Activated CD8-positive, alpha-beta memory T cell treated with anti-CD3 and anti-CD28 coated beads for 36 hours (primary cell): Measurements from ENCODE around the gene KLHL41. TPM values are rescaled to one million over a fixed set of nuclear protein-coding genes. Genes with fewer than 3 reads are reported as not detected.
"Not testable (repeated sequence)": the region's sequence is repeated elsewhere in the genome, so short reads cannot be mapped to it uniquely, and the experiment has no call there.

Experiments
- CTCF ChIA-PET: fragments of 350-600 bp; sonication (Branson Sonifier 250); formaldehyde crosslinking; loops from one replicate; lab custom pipeline; 2021; ENCODE audit warnings: antibody characterized with exemption; lab: Charles Lee
- POLR2A ChIA-PET: fragments of 350-600 bp; sonication (Branson Sonifier 250); formaldehyde crosslinking; loops from one replicate; lab custom pipeline; 2021; ENCODE audit warnings: antibody characterized with exemption; lab: Charles Lee
- total RNA-seq, 2 experiments: library from RNA; stranded (reverse); gene quantifications; one replicate each; pipeline ENCODE4 v1.2.3, GENCODE V29; 2021

Gene KLHL41
- total RNA-seq, 2 experiments from 2014 or later: 0.15 to 0.25 TPM

DNA sequence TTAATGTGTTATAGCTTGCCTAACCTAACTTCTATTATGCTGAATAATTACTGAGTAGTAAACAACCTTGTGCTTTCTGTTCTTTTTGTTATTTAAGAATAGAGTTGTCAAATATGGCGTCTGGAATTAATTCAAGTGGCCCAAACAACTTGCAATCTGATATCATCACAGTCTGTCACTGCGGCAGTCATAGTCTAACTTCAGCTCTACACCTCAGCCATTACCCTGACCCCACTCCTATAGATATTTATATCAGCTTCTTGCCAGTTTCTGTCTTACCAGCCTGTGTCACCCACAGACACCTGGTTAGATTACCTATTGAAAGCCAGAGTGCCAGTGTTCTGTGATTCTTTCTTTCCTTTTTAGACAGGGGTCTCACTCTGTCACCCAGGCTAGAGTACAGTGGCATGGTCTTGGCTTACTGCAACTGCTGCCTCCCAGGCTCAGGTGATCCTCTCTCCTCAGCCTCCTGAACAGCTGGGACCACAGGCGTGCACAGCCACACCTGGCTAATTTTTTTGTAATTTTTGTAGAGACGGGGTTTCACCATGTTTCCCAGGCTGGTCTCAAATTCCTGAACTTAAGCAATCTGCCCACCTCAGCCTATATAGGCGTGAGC is 14.1 kb upstream of the KLHL41 start:
- POLR2A ChIA-PET: no interaction called here
- CTCF ChIA-PET: no interaction called here

DNA sequence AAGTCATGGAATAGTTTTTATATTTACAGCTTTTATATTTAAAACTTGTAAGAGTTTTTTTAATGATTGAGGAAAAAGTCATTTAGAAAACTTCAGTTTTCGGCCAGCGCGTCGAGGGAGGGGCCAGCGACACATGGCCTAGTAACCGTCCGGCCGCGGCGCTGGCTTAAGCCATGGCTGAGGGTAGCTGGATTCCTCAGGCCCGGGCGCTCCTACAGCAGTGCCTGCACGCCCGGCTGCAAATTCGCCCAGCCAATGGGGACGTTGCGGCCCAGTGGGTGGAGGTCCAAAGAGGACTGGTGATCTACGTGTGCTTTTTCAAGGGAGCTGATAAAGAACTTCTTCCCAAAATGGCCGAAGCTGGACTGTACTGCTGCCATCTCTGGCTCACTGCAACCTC is 4.9 kb upstream of the KLHL41 start:
- ChIA-PET CTCF (no interaction called here), POLR2A (no interaction called here)

DNA sequence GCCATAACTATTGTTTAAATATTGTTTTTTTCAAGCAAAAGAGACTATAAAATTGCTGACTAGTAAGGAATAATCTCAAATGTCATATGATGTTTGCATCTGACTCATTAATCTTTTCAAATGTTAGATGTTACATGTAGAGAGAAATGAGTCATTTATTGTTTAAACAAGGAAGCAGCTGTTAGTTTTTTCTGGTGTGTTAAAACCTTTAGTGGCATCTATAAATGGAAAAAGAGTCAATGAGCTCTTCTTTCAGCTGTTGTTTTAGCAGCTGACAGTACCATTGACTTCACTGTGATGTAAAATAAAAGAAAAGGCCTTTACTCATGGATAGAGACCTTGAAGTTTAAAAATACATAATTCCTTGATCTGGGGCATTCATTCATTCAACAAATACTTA is 1.8 kb upstream of the KLHL41 start:
- ChIA-PET CTCF (no interaction called here), POLR2A (no interaction called here)

DNA sequence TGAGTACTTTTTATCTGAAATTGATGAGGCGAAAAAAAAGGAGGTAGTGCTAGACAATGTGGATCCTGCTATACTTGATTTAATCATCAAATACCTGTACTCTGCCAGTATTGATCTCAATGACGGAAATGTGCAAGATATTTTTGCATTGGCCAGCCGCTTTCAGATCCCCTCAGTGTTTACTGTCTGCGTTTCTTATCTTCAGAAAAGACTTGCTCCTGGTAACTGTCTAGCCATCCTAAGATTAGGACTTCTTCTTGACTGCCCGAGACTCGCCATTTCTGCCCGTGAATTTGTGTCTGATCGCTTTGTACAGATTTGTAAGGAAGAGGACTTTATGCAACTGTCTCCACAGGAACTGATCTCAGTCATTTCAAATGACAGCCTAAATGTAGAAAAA is 453 bp downstream of the KLHL41 start:
- POLR2A ChIA-PET: no interaction called here
- CTCF ChIA-PET: no interaction called here

DNA sequence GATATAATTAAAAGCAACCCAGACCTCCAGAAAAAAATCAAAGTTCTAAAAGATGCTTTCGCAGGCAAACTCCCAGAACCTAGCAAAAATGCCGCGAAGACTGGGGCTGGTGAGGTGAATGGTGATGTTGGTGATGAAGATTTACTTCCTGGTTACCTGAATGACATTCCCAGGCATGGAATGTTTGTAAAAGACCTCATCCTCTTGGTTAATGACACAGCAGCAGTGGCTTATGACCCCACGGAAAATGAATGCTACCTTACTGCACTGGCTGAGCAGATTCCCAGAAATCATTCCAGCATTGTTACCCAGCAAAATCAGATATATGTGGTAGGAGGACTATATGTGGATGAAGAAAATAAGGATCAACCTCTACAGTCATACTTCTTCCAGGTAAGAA is 994 bp downstream of the KLHL41 start:
- ChIA-PET CTCF (no interaction called here), POLR2A (no interaction called here)

DNA sequence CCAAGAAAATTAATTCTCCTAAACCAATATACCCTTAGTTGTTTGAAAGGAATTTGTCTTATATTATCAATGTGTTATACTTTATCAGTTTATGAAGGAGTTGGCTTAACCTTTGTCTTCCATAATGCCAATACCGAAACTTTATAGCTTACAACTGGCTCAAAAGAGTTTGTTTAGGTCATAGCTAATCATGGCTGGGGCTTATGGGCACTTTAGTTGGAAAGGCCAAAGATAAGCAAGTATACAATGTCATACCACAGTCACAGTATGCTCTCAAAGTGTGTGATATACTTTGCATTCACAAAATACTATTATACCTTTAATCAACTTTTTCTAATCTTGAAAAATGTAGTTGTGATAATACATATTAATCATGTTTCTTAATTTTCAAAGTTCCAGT is 2.3 kb downstream of the KLHL41 start:
- ChIA-PET POLR2A (no interaction called here), CTCF (interaction anchor here (1.6 kb wide), 1 partner anchor 16 kb away, joined by 3 read pairs; no protein-coding TSS in a partner anchor)

DNA sequence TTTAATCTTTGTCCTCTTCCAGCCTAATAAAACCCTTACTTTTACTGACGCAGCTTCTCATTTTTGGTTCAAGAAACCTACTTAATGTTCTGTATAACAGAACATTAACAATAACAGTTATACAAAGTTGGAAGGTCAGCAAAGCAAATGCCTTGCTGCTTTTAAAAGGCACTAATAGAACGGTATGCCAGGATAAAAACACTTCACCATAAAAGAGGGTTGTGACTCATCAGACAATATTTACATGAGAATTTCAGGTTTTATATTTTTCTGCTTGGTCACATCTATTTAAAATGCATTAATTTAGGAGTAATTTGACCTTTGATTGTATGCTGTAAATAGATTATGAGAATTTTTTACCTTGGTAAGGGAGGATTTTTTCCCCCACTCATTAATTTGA is 3.0 kb downstream of the KLHL41 start:
- CTCF ChIA-PET: interaction anchor here (1.6 kb wide), 1 partner anchor 16 kb away, joined by 3 read pairs; no protein-coding TSS in a partner anchor
- POLR2A ChIA-PET: no interaction called here

DNA sequence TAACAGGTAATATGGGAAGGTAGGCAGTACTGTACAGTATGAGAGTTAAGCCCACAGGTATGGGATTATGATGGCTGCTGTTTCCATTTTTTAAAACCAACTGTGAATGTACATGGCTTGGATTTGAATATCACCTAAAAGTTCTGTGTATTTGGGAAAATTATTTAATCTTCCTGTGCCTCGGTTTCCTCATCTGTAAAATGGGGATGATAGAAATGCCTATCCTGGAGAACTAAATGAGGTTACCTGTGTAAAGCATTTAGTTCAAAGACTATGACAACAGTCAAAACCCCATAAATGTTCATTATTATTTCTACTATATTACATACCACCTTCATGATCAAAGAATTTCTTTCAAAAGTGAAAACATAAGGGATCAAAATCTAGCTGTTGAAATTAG is 3.6 kb downstream of the KLHL41 start:
- ChIA-PET POLR2A (no interaction called here), CTCF (interaction anchor here (1.4 kb wide), 1 partner anchor 15 kb away, joined by 3 read pairs; no protein-coding TSS in a partner anchor)

DNA sequence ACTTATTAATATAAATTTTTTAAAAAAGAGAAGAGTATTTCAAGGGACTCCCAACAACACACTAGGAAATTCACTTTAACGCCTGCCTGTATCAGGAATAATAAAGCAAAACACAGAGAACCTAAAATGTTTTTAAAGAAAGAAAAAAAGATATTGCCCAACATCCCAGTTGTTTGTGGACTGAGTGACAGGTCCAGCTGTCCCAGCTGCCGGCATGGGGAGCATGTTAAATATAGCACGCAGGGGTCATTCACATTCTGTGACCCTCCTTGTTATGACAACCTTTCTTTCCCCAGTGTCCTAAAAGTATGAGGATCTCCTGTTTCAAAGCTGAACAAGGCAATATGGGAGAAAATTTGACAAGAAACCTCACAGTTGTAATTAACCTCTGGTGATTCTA is 4.4 kb downstream of the KLHL41 start:
- POLR2A ChIA-PET: no interaction called here
- CTCF ChIA-PET: interaction anchor here (1.4 kb wide), 1 partner anchor 14 kb away, joined by 3 read pairs; no protein-coding TSS in a partner anchor

DNA sequence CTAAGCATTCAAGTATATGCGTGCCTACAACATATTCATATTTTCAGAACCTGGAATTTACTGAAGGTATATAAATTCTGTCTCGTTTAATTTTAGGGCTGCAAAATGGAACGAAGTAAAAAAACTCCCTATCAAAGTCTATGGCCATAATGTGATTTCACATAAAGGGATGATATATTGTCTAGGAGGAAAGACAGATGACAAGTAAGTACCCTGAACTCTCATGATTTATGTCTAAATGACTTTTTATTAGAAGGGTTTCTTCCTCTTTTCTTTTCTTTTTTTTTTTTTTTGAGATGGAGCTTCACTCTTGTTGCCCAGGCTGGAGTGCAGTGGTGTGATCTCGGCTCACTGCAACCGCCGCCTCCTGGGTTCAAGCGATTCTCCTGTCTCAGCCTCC is 5.3 kb downstream of the KLHL41 start:
- POLR2A ChIA-PET: not testable (repeated sequence)
- CTCF ChIA-PET: interaction anchor here (0.6 kb wide), 2 partner anchors 87 to 265 kb away, joined by 3 read pairs; no protein-coding TSS in a partner anchor

DNA sequence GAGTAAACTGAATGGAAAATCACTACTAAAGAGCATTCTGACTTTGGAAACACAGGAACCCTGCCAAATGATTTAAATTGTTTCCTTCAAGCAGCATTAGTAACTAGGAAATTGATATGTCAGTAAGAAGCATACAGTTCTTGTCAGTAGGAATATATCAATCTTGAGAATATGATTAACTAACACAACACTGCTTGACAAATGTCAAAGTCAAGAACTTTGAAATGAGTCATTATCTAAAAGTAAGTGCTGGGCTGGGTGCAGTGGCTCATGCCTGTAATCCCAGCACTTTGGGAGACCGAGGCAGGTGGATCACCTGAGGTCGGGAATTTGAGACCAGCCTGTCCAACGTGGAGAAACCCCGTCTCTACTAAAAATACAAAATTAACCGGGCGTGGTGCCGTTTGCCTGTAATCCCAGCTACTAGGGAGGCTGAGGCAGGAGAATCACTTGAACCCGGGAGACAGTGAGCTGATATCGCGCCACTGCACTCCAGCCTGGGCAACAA is 7.0 kb downstream of the KLHL41 start:
- CTCF ChIA-PET, POLR2A ChIA-PET: not testable (repeated sequence)

DNA sequence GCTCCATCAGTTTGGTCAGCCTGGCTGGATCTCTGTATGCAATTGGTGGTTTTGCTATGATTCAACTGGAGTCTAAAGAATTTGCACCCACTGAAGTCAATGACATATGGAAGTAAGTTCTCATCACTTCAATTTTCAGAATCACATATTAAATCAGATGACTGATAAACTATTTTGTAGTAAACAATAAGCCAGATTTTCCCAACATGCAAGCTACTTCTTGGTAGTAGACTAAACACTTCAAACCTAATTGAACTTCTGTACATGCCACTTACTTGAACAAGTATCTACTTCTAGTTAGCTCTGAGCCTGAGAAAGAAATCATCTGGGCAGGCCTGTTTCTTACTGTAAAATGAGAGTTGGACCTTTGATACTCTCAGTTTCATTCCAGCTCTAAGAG is 11.4 kb downstream of the KLHL41 start:
- CTCF ChIA-PET: no interaction called here

DNA sequence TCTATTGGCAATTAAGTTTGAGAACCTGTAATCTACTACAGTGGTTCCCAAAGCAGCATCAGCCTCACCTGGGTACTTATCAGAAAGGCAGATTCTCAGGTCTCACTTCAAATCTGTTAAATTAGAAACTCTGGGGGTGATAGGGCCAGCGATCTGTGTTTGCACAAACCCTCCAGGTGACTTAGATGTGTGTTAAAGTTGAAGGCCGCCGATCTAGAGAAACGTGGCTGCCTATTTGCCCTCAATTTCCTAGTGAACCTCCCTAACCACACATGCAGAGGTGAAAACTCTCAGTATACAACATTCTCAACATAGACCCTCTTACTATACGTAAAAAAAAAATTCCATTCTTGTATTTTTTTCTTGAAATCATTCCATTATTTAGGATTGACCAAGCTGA is 14.2 kb downstream of the KLHL41 start:
- POLR2A ChIA-PET: no interaction called here

More for the DNA sequence above, 11.4 kb downstream of the KLHL41 start:
- POLR2A ChIA-PET: no interaction called here

DNA sequence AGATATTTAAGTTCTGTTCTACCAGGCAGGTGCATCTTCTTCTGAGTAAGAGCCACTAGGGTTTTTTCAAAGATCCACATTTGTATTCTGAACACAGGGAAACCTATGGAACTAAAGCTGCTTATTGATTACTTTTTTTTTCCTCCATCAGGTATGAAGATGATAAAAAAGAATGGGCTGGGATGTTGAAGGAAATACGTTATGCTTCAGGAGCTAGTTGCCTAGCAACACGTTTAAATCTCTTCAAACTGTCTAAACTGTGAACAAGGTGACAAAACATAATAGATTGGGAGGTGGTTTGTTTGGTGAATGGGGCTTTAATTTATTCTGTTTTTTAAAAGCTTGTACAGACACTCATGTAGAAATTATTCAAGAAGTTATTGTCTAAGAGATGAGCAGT is 15.9 kb downstream of the KLHL41 start:
- ChIA-PET POLR2A (no interaction called here), CTCF (interaction anchor here (1.1 kb wide), 1 partner anchor 118 kb away, joined by 3 read pairs; no protein-coding TSS in a partner anchor)

More for the DNA sequence above, 14.2 kb downstream of the KLHL41 start:
- CTCF ChIA-PET: interaction anchor here (0.6 kb wide), 1 partner anchor 142 kb away, joined by 4 read pairs; no protein-coding TSS in a partner anchor

DNA sequence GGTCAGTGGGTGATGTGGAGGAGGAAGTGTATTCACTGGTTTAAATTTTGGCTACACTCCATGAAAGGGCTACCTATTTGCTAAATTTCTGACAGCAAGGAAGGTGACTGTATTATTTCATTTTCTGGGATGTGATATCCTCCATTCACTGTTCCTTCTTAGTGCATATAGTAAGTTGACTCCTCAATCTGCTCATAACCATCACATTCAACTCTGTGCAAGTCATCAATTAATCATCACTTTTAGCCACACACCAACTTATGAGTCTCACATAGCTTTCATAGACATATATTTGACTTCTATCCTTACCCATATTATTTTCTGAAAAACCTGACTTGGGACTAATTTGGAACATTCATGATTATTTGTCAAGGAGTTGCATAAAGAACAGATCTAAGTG is 16.9 kb downstream of the KLHL41 start:
- POLR2A ChIA-PET: no interaction called here
- CTCF ChIA-PET: interaction anchor here (1.1 kb wide), 1 partner anchor 117 kb away, joined by 3 read pairs; no protein-coding TSS in a partner anchor

DNA sequence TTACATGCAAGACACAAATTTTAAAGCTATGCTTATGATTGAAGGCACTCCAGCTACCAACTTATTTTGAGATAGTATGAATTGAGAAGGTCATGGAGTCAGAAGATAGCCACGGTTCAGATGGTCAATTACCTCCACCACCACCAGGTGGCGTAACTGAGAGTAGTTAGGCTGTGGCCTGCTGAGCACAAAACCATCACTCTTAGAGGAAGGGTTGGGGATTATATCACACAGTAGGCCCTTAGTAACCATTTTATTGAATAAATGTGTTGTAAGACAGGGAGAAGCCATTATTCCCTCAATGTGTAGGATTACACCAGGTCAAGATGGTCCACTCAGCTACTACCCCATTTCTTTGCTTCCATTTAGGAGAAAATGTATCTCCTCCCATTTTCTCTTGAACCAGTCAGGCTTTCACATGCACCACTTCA is 18.8 kb downstream of the KLHL41 start:
- POLR2A ChIA-PET: no interaction called here

DNA sequence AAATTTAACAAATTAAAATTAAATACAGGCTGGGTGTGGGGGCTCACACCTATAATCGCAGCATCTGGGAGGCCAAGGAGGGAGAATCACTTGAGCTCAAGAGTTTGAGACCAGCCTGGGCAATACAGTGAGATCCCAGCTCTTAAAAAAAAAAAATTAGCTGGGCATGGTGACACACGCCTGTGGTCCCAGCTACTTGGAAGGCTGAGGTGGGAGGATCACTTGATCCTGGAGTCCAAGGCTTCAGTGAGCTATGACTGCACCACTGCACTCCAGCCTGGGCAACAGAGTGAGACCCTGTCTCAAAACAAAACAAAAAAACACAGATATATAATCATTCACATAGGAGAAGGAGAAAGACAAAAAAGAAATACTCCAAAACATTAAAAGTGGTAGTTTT is 30.0 kb downstream of the KLHL41 start:
- CTCF ChIA-PET, POLR2A ChIA-PET: not testable (repeated sequence)

More for the DNA sequence above, 18.8 kb downstream of the KLHL41 start:
- CTCF ChIA-PET: interaction anchor here (0.6 to 1.3 kb wide), 4 partner anchors 14 to 242 kb away, joined by 3 read pairs; no protein-coding TSS in a partner anchor

DNA sequence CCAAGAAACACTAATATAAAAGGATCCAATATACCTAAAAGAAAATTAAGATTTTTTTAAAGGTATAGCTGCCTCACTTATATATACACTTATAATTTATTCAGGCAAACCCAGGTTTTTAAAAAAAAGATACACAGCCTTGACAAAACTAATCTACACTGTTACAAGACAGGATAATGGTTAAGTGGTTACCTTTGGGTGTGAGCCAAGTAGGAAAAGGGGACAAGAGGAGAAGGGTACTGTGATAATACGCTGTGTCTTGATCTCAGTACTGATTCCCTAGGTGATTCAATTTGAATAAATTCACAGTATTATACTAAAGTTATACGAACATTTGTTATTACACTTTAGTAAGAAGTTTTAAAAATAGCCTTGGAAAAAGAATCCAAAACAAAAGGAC is 30.6 kb downstream of the KLHL41 start:
- ChIA-PET POLR2A (no interaction called here), CTCF (no interaction called here)

DNA sequence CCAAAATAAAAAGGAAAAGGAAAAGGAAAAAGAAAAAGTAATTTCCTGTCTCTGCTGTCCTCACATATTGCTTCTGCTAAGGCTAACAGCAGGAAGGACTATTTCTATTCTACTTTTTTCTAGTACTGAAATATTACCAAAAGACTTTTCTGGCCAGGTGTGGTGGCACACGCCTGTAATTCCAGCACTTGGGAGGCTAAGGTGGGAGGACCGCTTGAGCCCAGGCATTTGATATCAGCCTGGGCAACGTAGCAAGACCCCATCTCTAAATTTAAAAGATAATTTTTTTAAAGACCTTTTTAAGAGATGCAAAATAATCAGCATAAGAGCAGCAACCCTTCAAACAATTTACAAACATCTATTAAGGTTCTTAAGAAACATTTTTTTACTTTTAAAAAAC is 32.9 kb downstream of the KLHL41 start:
- POLR2A ChIA-PET: no interaction called here

DNA sequence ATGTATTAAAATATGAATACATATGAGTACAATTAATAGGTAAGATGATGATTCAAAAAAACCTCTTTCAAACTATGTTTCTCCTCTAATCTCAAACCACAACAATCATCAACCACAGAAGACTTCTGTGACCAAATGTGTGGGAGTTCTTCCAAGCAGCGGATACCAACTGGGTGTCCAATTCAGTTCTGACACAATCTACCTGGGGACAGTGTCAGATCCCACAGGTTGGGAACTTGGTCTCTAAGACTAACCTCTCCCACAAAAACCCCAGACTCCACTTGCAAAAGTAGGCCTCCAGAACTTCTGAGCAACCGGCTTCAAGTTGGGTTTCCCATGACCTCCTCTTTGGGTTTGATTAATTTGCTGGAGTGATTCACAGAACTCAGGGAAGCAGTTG is 37.3 kb downstream of the KLHL41 start:
- POLR2A ChIA-PET: no interaction called here
- CTCF ChIA-PET: no interaction called here

More for the DNA sequence above, 32.9 kb downstream of the KLHL41 start:
- CTCF ChIA-PET: no interaction called here

DNA sequence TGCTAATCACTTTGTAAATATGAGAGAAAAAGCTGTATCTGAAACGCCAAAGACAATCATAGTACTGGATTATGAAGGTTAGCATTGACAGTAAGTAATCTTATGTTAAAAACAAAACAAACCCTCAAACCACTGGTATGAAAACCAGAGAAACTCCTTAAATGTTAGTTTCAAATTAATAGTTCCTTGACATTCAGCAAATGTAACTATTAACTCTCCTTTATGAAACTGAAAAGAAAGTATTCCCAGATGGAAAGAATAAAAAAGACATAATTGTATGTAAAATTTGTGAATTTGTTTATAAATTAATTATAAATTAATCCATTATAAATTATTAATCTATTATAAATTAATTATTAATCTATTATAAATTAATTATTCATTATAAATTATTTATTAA is 51.9 kb downstream of the KLHL41 start:
- ChIA-PET POLR2A (no interaction called here), CTCF (no interaction called here)
